Epithelial cell of proximal tubule (primary cell): ENCODE results near the gene SLC35E4. TPM values are rescaled to one million over a fixed set of nuclear protein-coding genes. Genes with fewer than 3 reads are reported as not detected.

Experiments used
- DNase-seq: peaks from one replicate; pipeline ENCODE4 v3.0.0-alpha.2; 2011; ENCODE audit warnings: low read depth
- H3K4me3 ChIP-seq: 2 replicates; pipeline ENCODE4 v1.5.1; 2011; ENCODE audit warnings: low read depth, mild to moderate bottlenecking, low read length
- CTCF ChIP-seq: conservative IDR thresholded peaks from 2 replicates; pipeline ENCODE4 v1.5.1; 2012; ENCODE audit warnings: low read depth, mild to moderate bottlenecking, low read length
- total RNA-seq: library from RNA; depleted of rRNA; stranded (reverse); fragments of >200 nt; gene quantifications from 2 replicates; pipeline ENCODE4 v1.2.3, GENCODE V29; 2015

Gene SLC35E4
- total RNA-seq, 1 donor from 2014 or later, result 10.7 TPM

- no peak for TF ChIP-seq CTCF
- no peak overlapping the region for H3K4me3 ChIP-seq
- DNase-seq, result no peak
Observed at GRCh38 chr22:30665786-30666185, 30.2 kb downstream of the SLC35E4 start.

- DNase-seq, result no peak
- H3K4me3 ChIP-seq, result peak overlapping the region; percentile 72
- TF ChIP-seq CTCF, result no peak
Observed at GRCh38 chr22:30667107-30667493, 31.5 kb downstream of the SLC35E4 start.

- H3K4me3 ChIP-seq, result peak within 1 kb of the TSS; percentile 72
- peak; percentile 35 for TF ChIP-seq CTCF
- DNase-seq, result no peak
Observed at GRCh38 chr22:30667494-30668385, 32.2 kb downstream of the SLC35E4 start, which contains the start of gene DUSP18. Gene DUSP18 (minus strand): TSS chr22:30667875. CDS start chr22:30664003, 3,872 bp downstream.

- DNase-seq, result no peak
- H3K4me3 ChIP-seq, result peak overlapping the region; percentile 72
- TF ChIP-seq CTCF, result no peak
Observed at GRCh38 chr22:30668386-30668710, 32.8 kb downstream of the SLC35E4 start.

- no peak overlapping the region for H3K4me3 ChIP-seq
- no peak for DNase-seq
- no peak for TF ChIP-seq CTCF
Observed at GRCh38 chr22:30671071-30671470, 35.5 kb downstream of the SLC35E4 start.

GRCh38 chr22:30673136-30673535 is 37.6 kb downstream of the SLC35E4 start:
- no peak for DNase-seq
- no peak for TF ChIP-seq CTCF
- H3K4me3 ChIP-seq, result no peak overlapping the region

GRCh38 chr22:30674482-30674881 is 38.9 kb downstream of the SLC35E4 start:
- no peak for TF ChIP-seq CTCF
- no peak overlapping the region for H3K4me3 ChIP-seq
- no peak for DNase-seq
